Occipital lobe (tissue), 3 donors: ENCODE data around the gene MAPKAP1. TPM values are rescaled to one million over a fixed set of nuclear protein-coding genes. Genes with fewer than 3 reads are reported as not detected.

Experiments
- DNase-seq: peaks from one replicate; lab custom pipeline; 2025; lab: John Stamatoyannopoulos, UW
- small RNA-seq: library from RNA; depleted of rRNA; stranded (forward); fragments of <200 nt; gene quantifications from one replicate; pipeline ENCODE3, GENCODE V24; 2014
- total RNA-seq: library from RNA; depleted of rRNA; stranded (reverse); fragments of >200 nt; gene quantifications from one replicate; pipeline ENCODE4 v1.2.3, GENCODE V29; 2014

MAPKAP1 gene
- total RNA-seq, 1 donor from 2014 or later = 37.6 TPM

- no peak for DNase-seq
Measured at GRCh38 chr9:125398243-125398642, 308.8 kb downstream of the MAPKAP1 start.

DNA sequence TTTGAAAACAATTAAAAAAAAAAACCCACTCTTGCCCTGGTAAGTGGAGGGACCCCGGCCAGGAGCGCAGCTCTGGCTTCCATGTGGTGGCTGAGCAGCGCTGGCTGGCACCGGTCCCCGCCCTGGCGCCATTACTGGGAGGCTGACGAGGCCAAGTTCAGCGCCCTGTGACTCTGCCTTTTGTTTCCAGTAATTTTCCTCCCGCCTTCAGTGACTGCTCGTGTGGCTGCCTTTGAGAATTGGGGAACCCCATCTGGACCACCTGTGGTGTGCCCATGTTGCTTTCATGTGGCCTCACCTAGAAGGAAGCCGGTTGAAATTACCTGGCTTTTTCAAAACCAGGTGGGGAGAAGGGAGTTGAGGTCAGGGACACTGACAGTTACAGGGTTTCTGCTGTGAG lies 309.3 kb downstream of the MAPKAP1 start:
- no peak for DNase-seq

DNA sequence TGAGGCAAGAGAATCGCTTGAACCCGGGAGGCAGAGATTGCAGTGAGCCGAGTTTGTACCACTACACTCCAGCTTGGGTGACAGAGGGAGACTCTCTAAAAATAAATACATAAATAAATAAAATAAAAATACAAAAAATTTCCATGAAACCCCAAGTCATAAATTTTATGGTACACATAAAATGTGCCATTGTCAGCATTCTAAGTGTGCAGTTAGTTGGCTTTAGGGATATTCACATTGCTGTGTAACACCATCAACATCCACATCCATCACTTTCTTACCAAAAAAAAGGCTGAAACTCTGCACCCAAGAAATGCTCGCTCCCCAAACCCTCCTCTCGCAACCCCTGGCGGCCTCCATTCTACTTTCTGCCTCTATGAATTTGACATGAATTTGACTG lies 310.2 kb downstream of the MAPKAP1 start:
- DNase-seq = no peak

DNA sequence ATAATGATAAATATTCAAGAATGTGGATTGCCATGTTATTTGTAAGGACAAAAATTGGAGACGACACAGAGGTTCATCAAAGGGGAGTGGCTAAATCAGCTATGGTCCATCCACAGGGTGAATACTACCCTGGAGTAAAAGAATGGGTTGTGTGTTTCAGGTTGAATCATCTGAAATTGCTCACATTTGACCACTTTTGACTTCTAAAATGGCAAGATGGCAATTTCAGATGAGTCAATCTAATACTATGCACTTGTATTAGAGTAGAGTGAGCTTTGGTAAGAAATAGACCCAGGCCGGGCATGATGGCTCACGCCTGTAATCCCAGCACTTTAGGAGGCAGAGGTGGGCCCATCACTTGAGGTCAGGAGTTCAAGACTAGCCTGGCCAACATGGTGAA lies 313.6 kb downstream of the MAPKAP1 start:
- DNase-seq = no peak

- no peak for DNase-seq
Measured at GRCh38 chr9:125391704-125392103, 315.3 kb downstream of the MAPKAP1 start.

GRCh38 chr9:125388978-125389377 lies 318.0 kb downstream of the MAPKAP1 start:
- DNase-seq = no peak

GRCh38 chr9:125387861-125388524 lies 319.0 kb downstream of the MAPKAP1 start:
- DNase-seq = no peak

Small RNA genes lying within 50 kb of the gene (small RNA-seq; reads per million reads assigned to genes)
- gene RF00017 = not detected

Other genes with a start within 250 kb of the MAPKAP1 start
- gene PBX3, start 40.2 kb upstream of the MAPKAP1 start, total RNA-seq = 14.3 TPM